NCI-H2029 treated with DMSO at 0.1 percent for 48 hours (cell line): Measurements from ENCODE around the gene MAB21L3.

Experiments used
- DNase-seq: peaks from one replicate; lab custom pipeline; 2025; lab: John Stamatoyannopoulos, UW

Gene MAB21L3

GRCh38 chr1:116111524-116112021 lies 374 bp downstream of the MAB21L3 start:
- DNase-seq, result no peak

GRCh38 chr1:116112388-116113140 lies 1.4 kb downstream of the MAB21L3 start:
- DNase-seq, result no peak

GRCh38 chr1:116113615-116114014 lies 2.4 kb downstream of the MAB21L3 start:
- no peak for DNase-seq

GRCh38 chr1:116115476-116116439 lies 4.6 kb downstream of the MAB21L3 start:
- no peak for DNase-seq

- DNase-seq, result no peak
These were observed 7.3 kb downstream of the MAB21L3 start for GRCh38 chr1:116118471-116118870.

GRCh38 chr1:116119876-116120275 lies 8.7 kb downstream of the MAB21L3 start:
- DNase-seq, result no peak

GRCh38 chr1:116122955-116123757 lies 12.0 kb downstream of the MAB21L3 start:
- DNase-seq, result no peak

GRCh38 chr1:116123837-116124533 lies 12.8 kb downstream of the MAB21L3 start:
- DNase-seq, result no peak

- DNase-seq, result no peak
These were observed 14.6 kb downstream of the MAB21L3 start for GRCh38 chr1:116125758-116126157.

GRCh38 chr1:116126281-116126680 lies 15.1 kb downstream of the MAB21L3 start:
- no peak for DNase-seq

GRCh38 chr1:116127123-116127847 lies 16.1 kb downstream of the MAB21L3 start:
- no peak for DNase-seq

GRCh38 chr1:116127848-116128540 lies 16.8 kb downstream of the MAB21L3 start:
- DNase-seq, result no peak

GRCh38 chr1:116128664-116129063 lies 17.5 kb downstream of the MAB21L3 start:
- DNase-seq, result no peak

- no peak for DNase-seq
These were observed 18.3 kb downstream of the MAB21L3 start for GRCh38 chr1:116129537-116129936.

- DNase-seq, result no peak
These were observed 19.2 kb downstream of the MAB21L3 start for GRCh38 chr1:116130356-116130755.

- no peak for DNase-seq
These were observed 20.0 kb downstream of the MAB21L3 start for GRCh38 chr1:116131170-116131569.

- DNase-seq, result no peak
These were observed 20.8 kb downstream of the MAB21L3 start for GRCh38 chr1:116131866-116132605.

- no peak for DNase-seq
These were observed 22.7 kb downstream of the MAB21L3 start for GRCh38 chr1:116133696-116134475.

- no peak for DNase-seq
These were observed 23.2 kb downstream of the MAB21L3 start for GRCh38 chr1:116134476-116134773.
